HepG2 (cell line): ENCODE measurements around the gene NDFIP2. TPM values are rescaled to one million over a fixed set of nuclear protein-coding genes. Genes with fewer than 3 reads are reported as not detected.

Experiments used
- ATAC-seq: fragments of 200-7000 bp; cut with Tn5 transposase; 3 replicates; pipeline ENCODE4 v1.9.1; 2020; ENCODE audit warnings: mild to moderate bottlenecking, moderate library complexity
- BruUV-seq: library from RNA; stranded (reverse); fragments of 400-500 nt; replicated peaks from 2 replicates; lab custom pipeline; 2021; lab: Mats Ljungman, UMichigan
- CTCF ChIA-PET: fragments of 300-600 bp; formaldehyde crosslinking; extraction: SDS; loops from one replicate; lab custom pipeline; 2021; ENCODE audit warnings: low total read pairs, inconsistent platforms, low intra/inter-chr PET ratio; lab: Yijun Ruan, JAX
- POLR2A ChIA-PET: fragments of 350-600 bp; sonication (Branson Sonifier 250); formaldehyde crosslinking; loops from one replicate; lab custom pipeline; 2020; ENCODE audit warnings: antibody characterized with exemption, inconsistent platforms; lab: Yijun Ruan, JAX
- DNase-seq: peaks from one replicate; pipeline ENCODE4 v3.0.0-alpha.2; 2015; ENCODE audit warnings: low spot score
- FAIRE-seq: peaks from 3 replicates; lab custom pipeline; 2011; peaks lifted over from hg19 to GRCh38; lab: Jason Lieb, UNC
- H2AFZ ChIP-seq: one replicate; pipeline ENCODE4 v1.6.1; 2011; ENCODE audit warnings: low read length, inconsistent platforms
- H3K27ac ChIP-seq: fragments of 300-600 bp; 3 replicates; pipeline ENCODE4 v1.8.0; 2011; ENCODE audit warnings: mixed run types, mild to moderate bottlenecking, mixed read lengths, low read length, inconsistent platforms; ENCODE audit not compliant: insufficient read depth; ENCODE audit errors: extremely low read length
- H3K27me3 ChIP-seq, 2 experiments: fragments of 200-600 bp in 1 of 2; 2 replicates in 1 of 2; 3 replicates in 1 of 2; pipeline versions ENCODE4 v1.6.0 to v1.8.0; 2011; ENCODE audit warnings: low read length in 2 of 2, mild to moderate bottlenecking in 2 of 2, moderate library complexity in 2 of 2, inconsistent platforms in 1 of 2; ENCODE audit not compliant: insufficient read depth in 2 of 2, control insufficient read depth in 1 of 2
- H3K36me3 ChIP-seq, 2 experiments: fragments of 200-600 bp in 1 of 2; replicated peaks in 1 of 2; 2 replicates in 1 of 2; 3 replicates in 1 of 2; pipeline versions ENCODE4 v1.5.1 to v1.8.0; 2011; ENCODE audit warnings: low read length in 2 of 2, inconsistent platforms in 1 of 2; ENCODE audit not compliant: insufficient read depth in 2 of 2, control insufficient read depth in 1 of 2
- H3K4me1 ChIP-seq: 2 replicates; pipeline ENCODE4 v1.5.1; 2012; ENCODE audit warnings: low read length, inconsistent platforms; ENCODE audit not compliant: insufficient read depth
- H3K4me2 ChIP-seq: 2 replicates; pipeline ENCODE4 v1.6.0; 2011; ENCODE audit warnings: low read depth, low read length, inconsistent platforms
- H3K4me3 ChIP-seq, 3 experiments: fragments of 200-600 bp in 1 of 3; sonication (generic), shearing (Covaris generic) in 1 of 3; replicated peaks in 1 of 3; 2 replicates each; pipeline ENCODE4 v1.5.1; 2011 to 2016; ENCODE audit warnings: low read length in 3 of 3, inconsistent platforms in 2 of 3, low read depth in 2 of 3, mild to moderate bottlenecking in 2 of 3, control low read depth in 1 of 3, mixed read lengths in 1 of 3; ENCODE audit not compliant: insufficient read depth in 1 of 3
- H3K79me2 ChIP-seq: one replicate; pipeline ENCODE4 v1.6.1; 2011; ENCODE audit warnings: low read length, inconsistent platforms; ENCODE audit not compliant: insufficient read depth
- H3K9ac ChIP-seq: 2 replicates; pipeline ENCODE4 v1.6.0; 2011; ENCODE audit warnings: mild to moderate bottlenecking, low read depth, low read length, inconsistent platforms; ENCODE audit not compliant: insufficient read depth
- H3K9me3 ChIP-seq: 2 replicates; pipeline ENCODE4 v1.5.1; 2012; ENCODE audit warnings: mild to moderate bottlenecking, low read length
- H4K20me1 ChIP-seq: 2 replicates; pipeline ENCODE4 v1.6.0; 2011; ENCODE audit warnings: inconsistent platforms, mild to moderate bottlenecking, low read length, moderate library complexity; ENCODE audit not compliant: insufficient read depth
- ARNTL ChIP-seq: sonication (generic); formaldehyde crosslinking; IDR thresholded peaks from 2 replicates; pipeline ENCODE4 v1.4.0; 2020; ENCODE audit warnings: mild to moderate bottlenecking, missing genetic modification reagents
- CREM ChIP-seq, 2 experiments: sonication (generic) in 1 of 2; formaldehyde crosslinking in 1 of 2; IDR thresholded peaks; 2 replicates each; pipeline versions ENCODE4 v1.4.0 to v1.6.1; 2016 to 2020; ENCODE audit warnings: antibody characterized with exemption in 1 of 2, mild to moderate bottlenecking in 1 of 2, missing genetic modification reagents in 1 of 2
- GABPB1 ChIP-seq: IDR thresholded peaks from 2 replicates; pipeline ENCODE4 v1.6.1; 2016; ENCODE audit warnings: mild to moderate bottlenecking, missing genetic modification reagents, moderate library complexity, missing compliant biosample characterization
- PTBP1 ChIP-seq: fragments of 200-400 bp; formaldehyde crosslinking; IDR thresholded peaks from 2 replicates; pipeline ENCODE4 v1.6.1; 2018; ENCODE audit warnings: low read length, low read depth; ENCODE audit not compliant: poor library complexity, severe bottlenecking
- RCOR2 ChIP-seq: IDR thresholded peaks from 2 replicates; pipeline ENCODE4 v1.6.1; 2016; ENCODE audit warnings: missing biosample characterization, missing genetic modification reagents
- ZEB1 ChIP-seq: IDR thresholded peaks from 2 replicates; pipeline ENCODE4 v1.6.1; 2012; ENCODE audit warnings: mild to moderate bottlenecking, low read depth, inconsistent platforms; ENCODE audit not compliant: insufficient replicate concordance
- WGBS: methylation state at CpG from one replicate; pipeline ENCODE4 v1.1.6; 2017; ENCODE audit warnings: low lambda C conversion rate; 5-methylcytosine and 5-hydroxymethylcytosine counted together
- in situ Hi-C: cut with HindIII; loops from 2 replicates; pipeline ENCODE4 v1.10.0; 2017; ENCODE audit warnings: low pct_unique_long_range_greater_than_20kb; ENCODE audit not compliant: extremely low pct_ligation_motif_present
- intact Hi-C: fragments of 100-400 bp; cut with micrococcal nuclease; formaldehyde crosslinking; loops from one replicate; pipeline ENCODE4 v1.10.0; 2022; ENCODE audit not compliant: unreplicated experiment
- polyA plus RNA-seq, 8 experiments: library from polyadenylated mRNA; depleted of rRNA in 3 of 8; stranded (reverse) in 7 of 8; unstranded in 1 of 8; fragments of >200 nt; fragmentation: Illumina TruSeq in 4 of 8; extraction: Trizol in 4 of 8; gene quantifications; 2 replicates each; pipeline versions ENCODE4 v1.2.1 to v1.2.3, GENCODE V29; 2011 to 2016; ENCODE audit warnings: low read depth in 4 of 8, missing spikeins in 1 of 8, mixed read lengths in 1 of 8; ENCODE audit not compliant: insufficient read depth in 1 of 8
- total RNA-seq, 5 experiments: library from RNA; depleted of rRNA; stranded (reverse); fragments of >200 nt; fragmentation: Illumina TruSeq; extraction: Trizol; gene quantifications; 2 replicates each; pipeline ENCODE4 v1.2.3, GENCODE V29; 2016; ENCODE audit warnings: low read depth in 1 of 5
- TF ChIP-seq, protein P1 (sequence below), 2 experiments: sonication (generic) in 1 of 2; formaldehyde crosslinking in 1 of 2; IDR thresholded peaks; 2 replicates each; pipeline versions ENCODE4 v1.4.0 to v1.6.1; 2018 to 2020; ENCODE audit warnings: missing genetic modification reagents in 2 of 2, borderline replicate concordance in 1 of 2, low read depth in 1 of 2, mild to moderate bottlenecking in 1 of 2, missing biosample characterization in 1 of 2

NDFIP2 gene
- total and polyA plus RNA-seq, 2 of the 13 experiments (the other 11 are each of a cell fraction or from before 2014, with no cell fraction given): 23.2 to 32.0 TPM

DNA sequence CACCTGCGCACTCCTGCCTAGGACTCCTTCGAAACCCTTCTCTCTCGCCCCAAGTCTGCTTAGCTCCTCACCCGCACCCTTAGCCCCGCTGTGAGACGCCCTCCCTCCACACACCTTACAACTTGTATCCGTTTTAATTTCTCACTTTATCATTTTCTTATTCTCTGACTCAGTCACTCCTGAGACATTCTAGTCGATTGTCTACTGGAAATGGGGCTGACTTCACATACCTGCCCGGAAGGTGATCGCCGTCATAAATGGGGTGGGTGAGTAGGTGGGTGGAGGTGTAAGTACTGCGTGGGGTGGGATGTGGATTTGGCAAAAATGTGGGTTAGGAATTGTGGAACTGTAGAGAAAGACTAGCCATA is 714 bp downstream of the NDFIP2 start:
- no TSS peak for BruUV-seq
- in situ Hi-C loops: no loop called here
- FAIRE-seq: no peak

More for the DNA sequence above, 714 bp downstream of the NDFIP2 start:
- DNase-seq (no peak), ATAC-seq (peak; percentile 26)
- Histone ChIP-seq H3K4me2 (peak overlapping the region; percentile 90), H3K36me3 (no peaks in the 10 kb centered on the region), H3K27ac (peak overlapping the region; percentile 81), H3K4me1 (peaks cover 61% of the 10 kb centered on the region), H4K20me1 (peaks cover 5% of the 10 kb centered on the region; the same call in 1 of the 2 replicates), H3K79me2 (peaks cover 36% of the 10 kb centered on the region), H2AFZ (peak overlapping the region; percentile 80), H3K9me3 (no peaks in the 10 kb centered on the region), H3K4me3 (peak overlapping the region; percentile 72 to 91 (median 84)), H3K27me3 (no peaks in the 10 kb centered on the region; a peak in 1 of 5 replicates), H3K9ac (peak overlapping the region; percentile 91)
- intact Hi-C loops: loop anchor here (5.0 kb wide), 2 partner anchors 59 to 61 kb away; no protein-coding TSS in a partner anchor
- CTCF ChIA-PET: no interaction called here
- POLR2A ChIA-PET: interaction anchor here (0.9 to 1.3 kb wide), 6 partner anchors 8 to 88 kb away, joined by 3 to 7 read pairs (median 4); partner anchors contain the start of gene RBM26
- WGBS: under 1% methylated on average over 12 of the region's 12 CpGs
- TF ChIP-seq PTBP1 (peak; percentile 18), RCOR2 (CRISPR knock-in tag) (no peak), ZEB1 (peak; percentile 35), ARNTL (CRISPR knock-in tag) (0 out of 2 replicates have a peak, but pooled peaks have one; percentile 2), GABPB1 (CRISPR knock-in tag) (no peak), CREM (IDR thresholded peaks at IDR 0.05) (0 out of 2 replicates have a peak, but pooled peaks have one; percentile 7), CREM (CRISPR knock-in tag; IDR thresholded peaks at IDR 0.05) (no peak)
- TF ChIP-seq, protein P1, sequence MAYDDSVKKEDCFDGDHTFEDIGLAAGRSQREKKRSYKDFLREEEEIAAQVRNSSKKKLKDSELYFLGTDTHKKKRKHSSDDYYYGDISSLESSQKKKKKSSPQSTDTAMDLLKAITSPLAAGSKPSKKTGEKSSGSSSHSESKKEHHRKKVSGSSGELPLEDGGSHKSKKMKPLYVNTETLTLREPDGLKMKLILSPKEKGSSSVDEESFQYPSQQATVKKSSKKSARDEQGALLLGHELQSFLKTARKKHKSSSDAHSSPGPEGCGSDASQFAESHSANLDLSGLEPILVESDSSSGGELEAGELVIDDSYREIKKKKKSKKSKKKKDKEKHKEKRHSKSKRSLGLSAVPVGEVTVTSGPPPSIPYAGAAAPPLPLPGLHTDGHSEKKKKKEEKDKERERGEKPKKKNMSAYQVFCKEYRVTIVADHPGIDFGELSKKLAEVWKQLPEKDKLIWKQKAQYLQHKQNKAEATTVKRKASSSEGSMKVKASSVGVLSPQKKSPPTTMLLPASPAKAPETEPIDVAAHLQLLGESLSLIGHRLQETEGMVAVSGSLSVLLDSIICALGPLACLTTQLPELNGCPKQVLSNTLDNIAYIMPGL (CRISPR knock-in tag; IDR thresholded peaks at IDR 0.05; ENCODE audit: borderline replicate concordance in 1 of 2, low read depth in 1 of 2): peak in 1 of 2 experiments; percentile 24; a peak in 2 of 4 replicates
